Loucy (cell line): ENCODE data around the gene CD209.

Experiments used
- H2AFZ ChIP-seq: fragments of 200-600 bp; sonication (generic); 2 replicates; pipeline ENCODE4 v1.6.0; 2016; ENCODE audit warnings: antibody characterized with exemption, mild to moderate bottlenecking, low read length, moderate library complexity
- H3F3A ChIP-seq: fragments of 200-600 bp; 2 replicates; pipeline ENCODE4 v1.6.0; 2016; ENCODE audit warnings: antibody characterized with exemption, low read depth, mild to moderate bottlenecking
- H3K27me3 ChIP-seq: fragments of 200-600 bp; sonication (generic); 2 replicates; pipeline ENCODE4 v1.6.1; 2014; ENCODE audit warnings: low read length, mild to moderate bottlenecking; ENCODE audit not compliant: insufficient read depth, poor library complexity, severe bottlenecking
- H3K36me3 ChIP-seq: fragments of 200-600 bp; sonication (generic); 2 replicates; pipeline ENCODE4 v1.6.1; 2016; ENCODE audit warnings: low read length; ENCODE audit not compliant: insufficient read depth
- H3K4me1 ChIP-seq: fragments of 200-600 bp; sonication (generic); 2 replicates; pipeline ENCODE4 v1.5.1; 2014; ENCODE audit warnings: low read length, mild to moderate bottlenecking; ENCODE audit not compliant: insufficient read depth, poor library complexity, severe bottlenecking
- H3K4me2 ChIP-seq: fragments of 200-600 bp; sonication (generic); 2 replicates; pipeline ENCODE4 v1.6.0; 2014; ENCODE audit warnings: antibody characterized with exemption, low read length, low read depth, mild to moderate bottlenecking; ENCODE audit not compliant: poor library complexity, severe bottlenecking
- H3K4me3 ChIP-seq: fragments of 200-600 bp; sonication (generic); 2 replicates; pipeline ENCODE4 v1.5.1; 2014; ENCODE audit warnings: low read length, mild to moderate bottlenecking, mixed read lengths; ENCODE audit not compliant: poor library complexity, severe bottlenecking
- H3K79me2 ChIP-seq: fragments of 200-600 bp; sonication (generic); 2 replicates; pipeline ENCODE4 v1.6.1; 2014; ENCODE audit warnings: low read length; ENCODE audit not compliant: insufficient read depth
- H3K9ac ChIP-seq: fragments of 200-600 bp; sonication (generic); 2 replicates; pipeline ENCODE4 v1.6.0; 2014; ENCODE audit warnings: mild to moderate bottlenecking, low read depth, low read length, moderate library complexity; ENCODE audit not compliant: poor library complexity, severe bottlenecking
- H3K9me2 ChIP-seq: fragments of 200-600 bp; sonication (generic); replicated peaks from 2 replicates; pipeline ENCODE4 v1.6.1; 2016; ENCODE audit warnings: low read depth, low read length, mixed read lengths
- H3K9me3 ChIP-seq: fragments of 200-600 bp; sonication (generic); 2 replicates; pipeline ENCODE4 v1.6.1; 2014; ENCODE audit warnings: mild to moderate bottlenecking, antibody characterized with exemption, low read length, low read depth; ENCODE audit not compliant: insufficient read depth
- H4K20me1 ChIP-seq: fragments of 200-600 bp; sonication (generic); 2 replicates; pipeline ENCODE4 v1.6.0; 2014; ENCODE audit warnings: antibody characterized with exemption, low read length, mild to moderate bottlenecking; ENCODE audit not compliant: insufficient read depth, poor library complexity, severe bottlenecking
- EZH2phosphoT487 ChIP-seq: fragments of 200-600 bp; IDR thresholded peaks from 2 replicates; pipeline ENCODE4 v1.6.1; 2018; ENCODE audit warnings: antibody characterized with exemption, mild to moderate bottlenecking, moderate library complexity, borderline replicate concordance
- TF ChIP-seq, protein P1 (sequence below): fragments of 200-600 bp; sonication (generic); conservative IDR thresholded peaks from 2 replicates; pipeline ENCODE4 v1.5.1; 2014; ENCODE audit warnings: mild to moderate bottlenecking, antibody characterized with exemption, low read length

CD209 gene

DNA sequence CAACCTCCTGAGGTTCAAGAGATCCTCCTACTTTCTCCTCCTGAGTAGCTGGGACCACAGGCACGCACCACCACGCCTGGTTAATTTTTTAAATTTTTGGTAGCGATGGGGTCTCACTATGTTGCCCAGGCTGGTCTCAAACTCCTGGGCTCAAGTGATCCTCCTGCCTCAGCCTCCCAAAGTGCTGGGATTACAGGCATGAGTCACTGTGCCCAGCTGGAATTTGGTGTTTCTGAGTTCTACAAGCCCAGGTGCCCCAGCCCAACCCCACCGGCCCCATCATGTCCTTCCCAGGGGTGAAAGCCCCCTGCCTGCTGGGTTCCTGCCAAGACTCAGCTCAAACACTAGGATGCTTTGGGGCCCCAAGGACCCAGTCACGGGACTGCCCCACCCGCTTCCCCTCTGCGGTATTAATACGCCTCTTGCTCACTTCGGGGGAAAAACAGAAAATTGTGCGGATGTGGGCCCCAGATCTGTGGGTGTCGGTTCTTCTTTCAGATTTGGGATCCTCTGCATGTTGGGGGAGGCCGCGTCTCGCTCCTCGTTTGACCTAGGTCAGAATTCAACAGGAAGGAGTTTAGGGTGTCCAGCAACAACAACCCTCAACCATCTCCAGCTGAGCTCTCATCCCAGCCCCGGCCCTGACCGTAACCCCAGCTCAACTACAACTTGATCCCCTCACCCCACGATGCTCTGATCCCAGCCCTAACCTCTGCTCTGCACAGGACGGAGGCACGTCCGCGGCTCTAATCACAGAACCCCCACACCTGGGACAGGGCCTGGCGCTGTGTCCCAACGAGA lies 41.7 kb downstream of the CD209 start:
- H3F3A ChIP-seq, result no peaks in the 10 kb centered on the region
- H3K79me2 ChIP-seq, result no peaks in the 10 kb centered on the region
- H4K20me1 ChIP-seq, result no peaks in the 10 kb centered on the region
- H3K4me1 ChIP-seq, result no peaks in the 10 kb centered on the region
- no peaks in the 10 kb centered on the region for H3K36me3 ChIP-seq
- TF ChIP-seq EZH2phosphoT487, result no peak
- TF ChIP-seq, protein P1, sequence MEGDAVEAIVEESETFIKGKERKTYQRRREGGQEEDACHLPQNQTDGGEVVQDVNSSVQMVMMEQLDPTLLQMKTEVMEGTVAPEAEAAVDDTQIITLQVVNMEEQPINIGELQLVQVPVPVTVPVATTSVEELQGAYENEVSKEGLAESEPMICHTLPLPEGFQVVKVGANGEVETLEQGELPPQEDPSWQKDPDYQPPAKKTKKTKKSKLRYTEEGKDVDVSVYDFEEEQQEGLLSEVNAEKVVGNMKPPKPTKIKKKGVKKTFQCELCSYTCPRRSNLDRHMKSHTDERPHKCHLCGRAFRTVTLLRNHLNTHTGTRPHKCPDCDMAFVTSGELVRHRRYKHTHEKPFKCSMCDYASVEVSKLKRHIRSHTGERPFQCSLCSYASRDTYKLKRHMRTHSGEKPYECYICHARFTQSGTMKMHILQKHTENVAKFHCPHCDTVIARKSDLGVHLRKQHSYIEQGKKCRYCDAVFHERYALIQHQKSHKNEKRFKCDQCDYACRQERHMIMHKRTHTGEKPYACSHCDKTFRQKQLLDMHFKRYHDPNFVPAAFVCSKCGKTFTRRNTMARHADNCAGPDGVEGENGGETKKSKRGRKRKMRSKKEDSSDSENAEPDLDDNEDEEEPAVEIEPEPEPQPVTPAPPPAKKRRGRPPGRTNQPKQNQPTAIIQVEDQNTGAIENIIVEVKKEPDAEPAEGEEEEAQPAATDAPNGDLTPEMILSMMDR, result no peak
- H3K27me3 ChIP-seq, result no peaks in the 10 kb centered on the region
- H3K9me2 ChIP-seq, result no peaks in the 10 kb centered on the region
- H3K4me3 ChIP-seq, result no peak overlapping the region
- no peak overlapping the region for H2AFZ ChIP-seq
- H3K9ac ChIP-seq, result no peak overlapping the region
- no peaks in the 10 kb centered on the region for H3K9me3 ChIP-seq
- no peak overlapping the region for H3K4me2 ChIP-seq

DNA sequence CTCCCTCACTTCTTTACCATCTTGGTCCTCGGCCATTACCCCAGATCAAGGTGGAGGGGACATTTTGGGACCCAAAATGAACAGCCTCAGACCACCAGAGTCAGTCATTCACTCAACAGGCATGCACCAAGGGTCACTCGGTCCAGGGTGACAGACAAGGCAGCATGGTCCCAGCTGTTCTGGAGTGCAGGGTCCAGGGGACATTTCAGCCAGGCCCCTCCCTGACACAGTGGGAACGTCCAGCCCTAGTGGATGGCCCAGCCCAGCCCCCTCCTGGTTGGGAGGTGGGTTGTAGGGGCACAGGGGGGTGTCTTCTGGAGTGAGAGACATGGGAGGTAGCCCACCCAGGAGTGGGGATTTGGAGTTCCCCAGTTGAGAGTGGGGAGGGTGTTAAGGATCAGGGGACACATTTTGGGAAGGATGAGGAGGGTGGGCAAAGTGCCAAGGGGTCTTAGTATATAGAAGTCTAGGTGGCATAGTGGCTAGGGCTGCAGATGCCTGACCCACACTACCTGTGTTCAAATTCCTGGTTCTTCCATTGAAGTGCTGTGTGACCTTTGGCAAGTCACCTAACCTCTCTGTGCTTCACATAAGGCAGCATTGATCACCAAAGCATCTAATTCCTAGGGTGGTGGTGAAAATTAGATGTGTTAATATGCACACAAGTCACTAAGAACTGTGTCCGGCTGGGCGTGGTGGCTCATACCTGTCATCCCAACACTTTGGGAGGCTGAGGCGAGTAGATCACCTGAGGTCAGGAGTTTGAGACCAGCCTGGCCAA lies 42.9 kb downstream of the CD209 start:
- no peaks in the 10 kb centered on the region for H3F3A ChIP-seq
- H4K20me1 ChIP-seq, result no peaks in the 10 kb centered on the region
- no peak overlapping the region for H3K4me3 ChIP-seq
- no peak for TF ChIP-seq EZH2phosphoT487
- TF ChIP-seq, protein P1, result no peak
- H3K79me2 ChIP-seq, result no peaks in the 10 kb centered on the region
- H3K9ac ChIP-seq, result no peak overlapping the region
- H3K4me2 ChIP-seq, result no peak overlapping the region
- H3K36me3 ChIP-seq, result no peaks in the 10 kb centered on the region
- no peaks in the 10 kb centered on the region for H3K9me2 ChIP-seq
- H2AFZ ChIP-seq, result no peak overlapping the region
- H3K27me3 ChIP-seq, result no peaks in the 10 kb centered on the region
- H3K9me3 ChIP-seq, result no peaks in the 10 kb centered on the region
- no peaks in the 10 kb centered on the region for H3K4me1 ChIP-seq

DNA sequence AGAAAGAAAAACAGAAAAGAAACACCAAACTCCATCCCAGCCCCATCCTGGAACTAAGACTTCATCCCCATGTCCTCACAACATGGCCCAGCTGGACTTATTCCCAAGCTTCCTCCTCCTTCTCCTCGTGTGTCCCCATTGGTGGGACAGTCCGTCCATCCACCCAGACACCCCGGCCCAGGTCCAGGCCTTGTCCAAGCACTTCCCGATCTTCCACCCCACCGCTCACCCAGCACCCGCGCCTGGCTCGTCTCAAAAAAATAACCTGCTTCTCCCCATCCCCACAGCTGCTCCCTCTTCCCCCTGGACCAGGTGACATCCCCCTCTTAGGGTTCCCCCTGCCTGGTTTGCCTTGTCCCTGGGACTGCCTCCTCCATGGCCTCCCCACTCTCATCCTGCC lies 44.0 kb downstream of the CD209 start:
- no peaks in the 10 kb centered on the region for H3K36me3 ChIP-seq
- H3K9me2 ChIP-seq, result no peaks in the 10 kb centered on the region
- H3K27me3 ChIP-seq, result no peaks in the 10 kb centered on the region
- TF ChIP-seq EZH2phosphoT487, result no peak
- no peak overlapping the region for H2AFZ ChIP-seq
- H3K4me3 ChIP-seq, result no peak overlapping the region
- no peak overlapping the region for H3K9ac ChIP-seq
- H3K4me2 ChIP-seq, result no peak overlapping the region
- no peaks in the 10 kb centered on the region for H3K79me2 ChIP-seq
- no peaks in the 10 kb centered on the region for H3K4me1 ChIP-seq
- no peaks in the 10 kb centered on the region for H3F3A ChIP-seq
- H3K9me3 ChIP-seq, result no peaks in the 10 kb centered on the region
- no peaks in the 10 kb centered on the region for H4K20me1 ChIP-seq
